HG03354 (cell line): ENCODE data around the gene GLIS1.
"Not testable (repeated sequence)": the region's sequence is repeated elsewhere in the genome, so short reads cannot be mapped to it uniquely, and the experiment has no call there.

Experiments used
- ATAC-seq: cut with Tn5 transposase; IDR thresholded peaks from one replicate; pipeline ENCODE4 v1.9.1; 2021; ENCODE audit warnings: mild to moderate bottlenecking; ENCODE audit not compliant: unreplicated experiment, poor library complexity, severe bottlenecking

GLIS1 gene

GRCh38 chr1:53739109-53739681 lies at the start of gene GLIS1:
GLIS1 (minus strand) TSS chr1:53739164; CDS start chr1:53738064, 1,100 bp downstream.
- ATAC-seq, result peak; percentile 95

DNA sequence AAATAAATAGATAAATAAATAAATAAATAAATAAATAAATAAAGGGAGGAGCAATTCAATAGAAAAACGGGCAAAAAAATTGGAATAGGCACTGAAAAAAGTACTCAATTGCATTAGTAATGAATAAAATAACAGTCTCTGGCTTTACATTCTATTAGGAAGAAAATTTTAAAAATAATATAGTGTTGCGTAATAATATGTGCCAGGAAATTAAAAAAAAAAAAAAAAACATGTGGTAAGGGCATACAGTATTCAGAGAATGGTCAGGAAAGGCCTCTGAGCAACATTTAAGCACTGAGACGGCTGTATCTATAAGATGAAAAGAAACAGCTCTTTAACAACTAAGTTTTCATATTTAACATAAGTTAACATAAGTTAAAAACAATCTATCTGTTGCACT lies 48.7 kb upstream of the GLIS1 start:
- no peak for ATAC-seq

DNA sequence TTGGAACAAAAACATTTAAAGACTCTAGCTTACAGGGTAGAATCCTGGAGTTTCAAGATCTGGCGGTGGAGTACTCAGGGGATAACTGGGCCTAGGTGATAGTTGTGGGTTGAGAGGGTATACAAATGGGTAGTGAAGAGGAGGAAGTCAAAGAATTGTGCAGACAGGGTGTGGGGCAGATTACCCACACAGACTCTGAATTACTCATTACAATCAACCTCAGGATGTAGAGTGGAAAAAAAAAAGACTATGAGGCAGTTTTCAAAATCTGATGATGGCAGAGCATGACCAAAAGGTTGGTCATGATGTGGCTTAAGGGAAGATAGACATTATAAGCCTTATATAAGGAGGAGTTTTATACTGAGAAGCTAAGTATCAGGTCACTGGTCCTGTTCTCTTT lies 44.1 kb upstream of the GLIS1 start:
- no peak for ATAC-seq

DNA sequence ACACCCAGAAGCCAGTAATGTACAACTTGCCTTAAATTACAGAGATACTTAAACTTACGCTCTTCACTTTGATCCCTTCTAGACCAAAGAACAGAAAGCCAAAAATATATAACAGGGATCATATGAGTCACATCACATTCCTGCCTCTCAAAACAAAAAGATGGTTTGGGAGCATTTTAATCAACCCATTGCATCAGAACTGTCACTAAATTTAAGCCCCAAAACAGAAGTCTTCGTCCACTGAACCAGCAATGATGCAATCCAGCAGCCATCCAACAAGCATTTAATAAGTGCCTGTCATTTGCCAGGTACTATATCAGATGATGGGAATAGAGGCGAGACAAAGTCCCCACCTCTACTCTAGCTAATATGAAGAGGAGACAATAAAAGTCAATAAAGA lies 42.7 kb upstream of the GLIS1 start:
- ATAC-seq, result no peak

DNA sequence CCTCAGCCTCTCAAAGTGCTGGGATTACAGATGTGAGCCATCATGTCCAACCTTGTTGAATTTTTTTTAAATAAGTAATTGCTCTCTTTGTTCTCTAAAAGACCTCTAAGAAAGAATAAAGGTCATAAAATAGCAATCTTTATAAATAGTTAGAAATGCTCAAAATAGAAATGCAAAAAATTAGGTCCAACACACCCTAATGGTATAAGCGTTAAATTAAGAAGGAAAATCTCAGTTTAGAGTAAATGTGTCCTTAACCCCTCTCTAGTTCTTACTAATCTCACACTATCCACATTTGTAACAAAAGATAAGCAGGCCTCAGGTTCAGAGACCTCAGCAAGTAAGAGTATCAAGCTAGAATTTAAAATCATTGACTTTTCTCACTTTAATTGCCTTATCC lies 38.3 kb upstream of the GLIS1 start:
- no peak for ATAC-seq

DNA sequence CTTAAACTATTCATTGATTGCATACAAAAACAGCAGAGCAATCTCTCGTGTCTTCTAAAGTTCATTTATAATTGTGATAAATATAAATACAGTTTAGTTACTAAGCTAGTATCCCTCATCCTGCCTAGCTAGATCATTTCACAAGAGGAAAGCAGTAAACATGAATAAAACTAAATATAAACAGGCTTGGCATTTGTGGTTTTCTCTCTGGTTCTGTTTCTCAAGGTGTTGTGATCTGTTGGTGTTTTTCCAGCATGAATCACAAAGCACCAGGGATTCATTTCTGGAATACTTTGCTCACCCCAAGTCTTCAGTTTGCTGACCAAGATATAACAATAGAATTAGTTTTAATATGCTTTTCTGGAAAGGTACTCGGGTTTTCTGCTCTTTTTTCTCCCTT lies 32.7 kb upstream of the GLIS1 start:
- no peak for ATAC-seq

- no peak for ATAC-seq
Observed at GRCh38 chr1:53769780-53770179, 30.8 kb upstream of the GLIS1 start.

DNA sequence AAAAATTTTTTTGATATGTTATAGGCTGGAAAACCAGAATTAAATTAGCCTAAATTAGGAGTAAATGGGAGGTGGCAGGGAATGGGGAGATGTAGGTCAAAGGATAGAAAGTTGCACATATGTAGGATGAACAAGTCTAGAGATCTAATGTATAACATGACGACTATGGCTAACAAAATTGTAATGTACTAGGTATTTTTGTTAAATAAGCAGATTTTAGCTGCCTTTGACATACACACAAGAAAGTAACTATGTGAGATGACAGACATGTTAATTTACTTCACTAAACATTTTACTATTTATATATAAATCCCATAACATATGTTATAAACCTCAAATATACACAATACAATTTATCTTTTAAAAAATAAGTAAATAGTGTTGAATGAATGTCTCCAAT lies 30.2 kb upstream of the GLIS1 start:
- no peak for ATAC-seq

DNA sequence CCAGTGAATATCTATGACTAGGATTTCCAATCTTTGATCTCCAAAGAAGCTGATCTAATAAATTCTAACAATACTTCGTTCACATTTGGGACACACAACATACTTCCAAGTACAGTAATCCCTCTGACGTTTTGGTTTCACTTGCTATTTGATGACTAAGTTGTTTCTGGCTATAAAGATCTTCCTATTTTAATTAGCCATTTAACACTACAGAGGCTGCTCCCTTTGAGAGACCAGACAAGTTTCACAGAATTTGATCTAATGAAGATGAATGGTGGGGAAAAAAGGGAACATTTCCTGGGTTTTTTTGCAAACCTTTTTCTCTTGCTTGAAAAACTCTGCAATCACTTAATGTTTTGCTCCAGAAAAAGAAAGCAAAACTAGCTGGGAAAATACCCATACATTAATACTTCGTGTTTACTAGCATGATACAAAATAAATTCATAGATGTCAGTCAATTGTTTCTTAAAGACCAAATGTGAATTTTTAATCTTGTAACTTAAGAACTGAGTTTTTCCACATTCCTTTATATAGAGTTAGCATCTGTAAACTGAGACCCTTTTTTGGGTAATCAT lies 28.0 kb upstream of the GLIS1 start:
- ATAC-seq, result no peak

DNA sequence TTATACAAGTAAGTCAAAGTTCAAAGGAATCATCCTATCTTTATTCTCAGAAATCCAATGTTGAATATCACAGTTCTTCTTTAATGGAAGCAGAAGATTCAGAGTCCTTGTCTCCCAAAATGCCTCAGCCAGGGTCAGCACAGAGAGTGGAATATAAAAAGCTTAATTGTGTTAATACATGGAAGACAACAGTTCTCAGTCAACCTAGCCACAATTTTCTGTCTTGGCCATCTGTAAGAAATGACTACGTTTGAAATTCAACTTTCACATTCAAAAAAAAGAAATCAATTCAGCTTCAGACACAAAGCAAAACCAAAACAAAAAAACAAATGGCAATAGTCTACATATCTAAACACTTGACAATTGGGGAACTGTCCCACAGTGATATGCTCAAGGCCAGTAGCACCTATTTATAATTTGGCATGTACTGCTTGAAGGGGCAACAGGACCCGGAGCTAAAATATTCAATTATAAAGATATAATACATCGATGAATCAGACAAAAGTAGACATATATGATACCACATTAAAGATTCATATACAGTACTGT lies 27.3 kb upstream of the GLIS1 start:
- no peak for ATAC-seq

DNA sequence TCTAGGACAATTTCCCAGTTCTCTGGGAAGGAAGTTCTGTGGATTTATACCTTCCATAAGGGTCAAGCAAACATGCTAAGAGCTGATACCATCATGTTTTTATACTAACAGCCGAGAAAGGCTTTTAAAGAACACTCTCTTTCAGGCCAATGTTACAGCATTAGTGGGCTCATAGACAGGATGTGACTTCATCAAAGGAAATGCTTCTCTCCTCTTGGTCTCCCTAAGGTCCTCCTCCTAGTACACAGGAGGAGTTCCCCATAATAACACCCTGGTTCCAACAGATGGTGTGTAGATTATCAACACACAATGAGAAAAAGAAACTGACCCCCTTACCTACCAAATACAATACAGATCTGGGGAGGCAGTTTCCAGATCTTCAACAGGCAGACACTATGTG lies 26.7 kb upstream of the GLIS1 start:
- peak; percentile 71 for ATAC-seq

GRCh38 chr1:53763911-53764310 lies 24.9 kb upstream of the GLIS1 start:
- no peak for ATAC-seq

- ATAC-seq, result no peak
Observed at GRCh38 chr1:53763461-53763860, 24.5 kb upstream of the GLIS1 start.

GRCh38 chr1:53760497-53760896 lies 21.5 kb upstream of the GLIS1 start:
- ATAC-seq, result not testable (repeated sequence)

DNA sequence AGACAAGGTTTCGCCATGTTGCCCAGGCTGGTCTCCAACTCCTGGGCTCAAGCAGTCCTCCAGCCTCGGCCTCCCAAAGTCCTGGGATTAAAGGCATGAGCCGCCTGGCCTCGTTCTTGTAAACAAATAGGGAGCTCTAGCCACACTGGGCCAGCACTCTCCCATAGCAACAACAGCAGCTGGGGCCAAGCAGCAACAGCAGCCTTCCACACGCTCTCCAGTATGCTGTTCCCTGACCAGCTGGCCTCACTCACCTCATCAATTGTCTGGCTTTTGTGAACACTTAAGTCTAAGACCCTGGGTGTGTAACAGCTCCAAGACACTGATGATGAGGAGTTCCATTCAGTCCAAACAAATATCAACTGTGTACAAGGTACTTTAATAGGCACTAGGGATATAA lies 16.9 kb upstream of the GLIS1 start:
- ATAC-seq, result no peak

- ATAC-seq, result no peak
Observed at GRCh38 chr1:53754484-53755312, 15.7 kb upstream of the GLIS1 start.

- no peak for ATAC-seq
Observed at GRCh38 chr1:53752281-53752680, 13.3 kb upstream of the GLIS1 start.

GRCh38 chr1:53747841-53748240 lies 8.9 kb upstream of the GLIS1 start:
- no peak for ATAC-seq

DNA sequence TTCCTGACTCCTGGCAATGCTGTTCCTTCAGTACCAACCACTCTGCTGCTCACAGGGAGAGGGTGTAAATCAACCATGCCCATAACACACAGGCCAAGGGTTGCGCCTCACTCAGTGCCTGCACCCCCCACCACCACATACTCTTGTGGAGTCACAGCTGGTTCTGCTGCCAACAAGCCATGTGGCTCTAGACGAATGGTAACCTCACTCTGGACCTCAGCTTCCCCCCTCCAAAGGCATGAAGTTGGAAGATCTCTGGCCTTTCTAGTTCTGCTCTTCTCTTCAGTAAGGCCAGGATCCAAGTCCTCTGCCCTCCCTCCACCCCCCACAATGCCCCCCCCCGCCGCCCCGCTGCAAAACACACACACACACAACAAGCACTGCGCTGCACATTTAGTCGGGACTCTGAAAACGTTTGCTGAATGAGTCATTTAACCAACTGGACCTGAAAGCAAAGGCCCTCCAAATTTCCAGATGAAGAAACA lies 1.7 kb upstream of the GLIS1 start:
- no peak for ATAC-seq

DNA sequence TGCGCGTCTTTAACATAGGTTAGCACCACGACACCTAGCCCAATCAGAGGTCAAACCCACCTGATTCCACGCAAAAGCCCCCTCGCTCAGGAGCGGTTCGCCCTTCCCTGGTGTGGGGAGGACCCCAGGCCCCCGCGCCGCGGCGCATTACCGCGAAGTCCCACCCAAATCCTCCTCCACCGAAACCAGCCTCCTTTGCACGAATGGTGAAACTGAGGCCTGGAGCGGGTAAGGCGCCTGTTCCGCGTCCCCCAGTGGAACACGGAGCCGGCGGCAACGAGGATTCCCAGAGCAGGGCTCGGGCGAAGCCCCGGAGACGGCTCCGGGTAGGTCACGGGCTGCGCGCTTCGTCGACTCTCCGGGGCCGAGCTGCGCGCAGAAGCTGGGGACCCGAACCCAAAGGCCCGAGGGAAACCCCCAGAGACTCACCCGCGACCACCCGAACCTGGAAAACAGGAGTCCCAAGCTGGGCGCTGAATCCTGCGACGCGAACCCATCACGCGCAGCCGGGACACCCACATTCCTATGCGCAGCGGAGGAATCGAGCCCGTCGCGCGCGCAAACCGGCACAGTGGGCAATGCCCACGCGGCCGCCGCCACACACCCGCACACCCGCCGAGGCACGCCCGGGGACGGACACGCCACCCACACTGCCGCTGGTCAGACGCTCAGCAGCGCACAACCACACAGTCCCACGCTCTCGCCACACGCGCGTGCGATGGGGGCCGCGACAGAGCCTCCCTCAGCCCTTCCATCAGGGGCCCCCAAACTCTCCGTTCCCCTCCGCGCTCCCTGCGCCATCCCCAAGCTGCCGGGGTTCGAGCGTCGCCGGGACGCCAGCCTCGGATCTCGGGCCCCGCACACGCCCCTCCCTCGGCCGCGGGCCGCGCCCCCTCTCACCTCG lies 507 bp downstream of the GLIS1 start:
- peak; percentile 33 for ATAC-seq
